ENCODE results near the gene NPLOC4. TPM values are rescaled to one million over a fixed set of nuclear protein-coding genes. Genes with fewer than 3 reads are reported as not detected.

The NPLOC4 gene
- total RNA-seq, 1 experiment from 2014 or later, result 131 TPM

DNA sequence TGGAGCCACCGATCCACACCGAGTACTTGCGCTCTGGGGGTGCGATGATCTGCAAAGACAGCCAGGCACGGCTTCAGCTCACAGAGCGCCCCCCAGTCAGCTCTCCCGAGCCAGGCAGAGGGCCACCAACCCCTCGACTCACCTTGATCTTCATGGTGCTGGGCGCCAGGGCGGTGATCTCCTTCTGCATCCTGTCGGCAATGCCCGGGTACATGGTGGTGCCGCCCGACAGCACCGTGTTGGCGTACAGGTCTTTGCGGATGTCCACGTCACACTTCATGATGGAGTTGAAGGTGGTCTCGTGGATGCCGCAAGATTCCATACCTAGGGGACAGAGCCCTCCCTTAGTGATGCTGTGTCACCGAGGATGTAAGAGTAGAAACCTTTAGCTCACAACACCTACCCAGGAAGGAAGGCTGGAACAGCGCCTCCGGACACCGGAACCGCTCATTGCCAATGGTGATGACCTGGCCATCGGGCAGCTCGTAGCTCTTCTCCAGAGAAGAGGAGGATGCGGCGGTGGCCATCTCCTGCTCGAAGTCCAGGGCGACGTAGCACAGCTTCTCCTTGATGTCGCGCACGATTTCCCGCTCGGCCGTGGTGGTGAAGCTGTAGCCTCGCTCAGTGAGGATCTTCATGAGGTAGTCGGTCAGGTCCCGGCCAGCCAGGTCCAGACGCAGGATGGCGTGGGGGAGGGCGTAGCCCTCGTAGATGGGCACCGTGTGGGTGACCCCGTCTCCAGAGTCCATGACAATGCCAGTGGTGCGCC, 125.9 kb downstream of the NPLOC4 start:
- no peak overlapping the region for H3K27ac ChIP-seq
- H3K36me3 ChIP-seq, result peaks cover 43% of the 10 kb centered on the region
- no peaks in the 10 kb centered on the region for H3K27me3 ChIP-seq
- no peaks in the 10 kb centered on the region for H3K9me3 ChIP-seq (replicated peaks)
- peak in 1 of 2 experiments; percentile 49 for DNase-seq
- peak overlapping the region; percentile 81 for H3K4me3 ChIP-seq
- peaks cover 14% of the 10 kb centered on the region for H3K4me1 ChIP-seq

- Histone ChIP-seq H3K27ac (no peak overlapping the region), H3K9me3 (replicated peaks) (no peaks in the 10 kb centered on the region), H3K4me3 (peak overlapping the region; percentile 81), H3K4me1 (peaks cover 11% of the 10 kb centered on the region), H3K36me3 (peaks cover 43% of the 10 kb centered on the region), H3K27me3 (no peaks in the 10 kb centered on the region)
- DNase-seq, result no peak
These were observed 126.7 kb downstream of the NPLOC4 start for GRCh38 chr17:81509972-81510784.

DNA sequence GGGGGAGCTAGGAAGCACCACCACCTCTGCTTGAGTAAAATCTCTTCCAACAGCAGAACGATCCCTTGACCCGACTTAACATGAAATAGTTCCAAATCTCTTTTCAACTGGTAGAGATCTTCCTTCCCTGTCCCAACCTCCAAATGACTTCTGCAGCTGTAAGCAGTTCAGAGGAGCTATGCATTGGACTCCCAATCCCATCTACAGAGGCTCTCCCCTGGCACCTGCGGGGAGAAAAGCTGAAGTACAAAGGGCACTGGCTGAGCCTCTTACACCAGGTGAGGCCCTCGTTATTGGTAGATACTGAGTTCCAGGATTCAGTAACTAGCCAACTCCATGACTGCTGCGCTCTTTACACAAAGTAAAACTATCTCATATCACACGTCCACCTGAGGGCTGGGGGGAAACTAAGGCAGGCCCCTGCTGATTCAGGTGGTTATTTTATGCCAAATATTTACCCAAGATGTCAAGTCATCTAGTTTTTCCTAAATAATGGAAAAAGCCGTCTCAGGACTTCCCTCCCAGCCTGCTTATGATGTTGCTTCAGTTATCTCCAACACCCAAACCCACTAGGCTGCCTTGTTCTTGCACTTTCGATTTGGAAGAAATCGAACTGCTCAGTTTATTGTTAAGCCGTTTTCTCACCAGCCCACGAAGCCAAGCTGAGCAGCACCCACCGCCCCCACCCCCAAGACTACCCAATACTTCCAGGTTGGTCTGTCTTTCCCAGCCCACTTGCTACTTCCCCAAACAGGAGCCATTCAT, 127.5 kb downstream of the NPLOC4 start:
- Histone ChIP-seq H3K9me3 (replicated peaks) (no peaks in the 10 kb centered on the region), H3K27ac (no peak overlapping the region), H3K27me3 (no peaks in the 10 kb centered on the region), H3K36me3 (peaks cover 43% of the 10 kb centered on the region), H3K4me3 (peak overlapping the region; percentile 81), H3K4me1 (peaks cover 11% of the 10 kb centered on the region)
- no peak for DNase-seq

DNA sequence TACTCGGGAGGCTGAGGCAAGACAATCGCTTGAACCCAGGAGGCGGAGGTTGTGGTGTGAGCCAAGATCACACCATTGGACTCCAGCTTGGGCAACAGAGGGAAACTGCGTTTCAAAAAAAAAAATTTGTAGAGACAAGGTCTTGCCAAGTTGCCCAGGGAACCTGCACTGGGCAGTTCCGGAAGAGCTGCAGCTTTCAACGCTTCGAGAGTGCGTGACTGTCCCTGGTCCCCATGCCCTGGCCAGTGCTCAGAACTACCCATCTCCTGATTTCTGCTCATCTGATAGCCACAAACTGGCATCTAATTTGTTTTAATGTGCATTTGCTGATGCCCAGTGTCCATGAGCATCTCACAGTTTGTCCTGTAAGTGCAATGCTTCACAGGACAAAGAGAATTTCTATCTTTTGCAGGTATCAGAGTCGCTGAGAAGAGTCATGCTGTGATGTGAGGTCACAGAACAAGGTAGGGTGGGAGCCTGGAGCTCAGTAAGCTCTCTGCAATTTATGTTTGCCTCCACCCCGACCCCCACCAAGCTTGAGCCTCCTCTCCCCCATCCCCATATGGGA, 128.2 kb downstream of the NPLOC4 start:
- no peak for DNase-seq
- Histone ChIP-seq H3K27ac (no peak overlapping the region), H3K4me1 (peaks cover 11% of the 10 kb centered on the region), H3K27me3 (no peaks in the 10 kb centered on the region), H3K36me3 (peaks cover 43% of the 10 kb centered on the region), H3K4me3 (no peak overlapping the region), H3K9me3 (replicated peaks) (no peaks in the 10 kb centered on the region)

Other genes with a start within 250 kb of the NPLOC4 start
- gene BAHCC1, start 241.7 kb downstream of the NPLOC4 start, total RNA-seq (2014; rRNA removed; shearing (Covaris generic)), result 17.4 and 20.0 TPM in 2 replicates
- 2,768 and 3,121 TPM in 2 replicates for gene ACTG1, start 124.3 kb downstream of the NPLOC4 start, total RNA-seq (2014; rRNA removed; shearing (Covaris generic))
- gene FSCN2, start 108.7 kb downstream of the NPLOC4 start, total RNA-seq (2014; rRNA removed; shearing (Covaris generic)), result 0.43 and 0.61 TPM in 2 replicates
- gene FAAP100, start 84.8 kb downstream of the NPLOC4 start, total RNA-seq (2014; rRNA removed; shearing (Covaris generic)), result 52.3 and 60.7 TPM in 2 replicates
- gene TSPAN10, start 84 bp upstream of the NPLOC4 start, total RNA-seq (2014; rRNA removed; shearing (Covaris generic)), result 0.25 and 0.49 TPM in 2 replicates
- gene PDE6G, start 19.4 kb upstream of the NPLOC4 start, total RNA-seq (2014; rRNA removed; shearing (Covaris generic)), result 0.13 and 0.34 TPM in 2 replicates
- 26.7 and 28.4 TPM in 2 replicates for gene OXLD1, start 29.5 kb upstream of the NPLOC4 start, total RNA-seq (2014; rRNA removed; shearing (Covaris generic))
- gene CCDC137, start 29.6 kb upstream of the NPLOC4 start, total RNA-seq (2014; rRNA removed; shearing (Covaris generic)), result 50.3 and 52.8 TPM in 2 replicates
- gene ARL16, start 46.7 kb upstream of the NPLOC4 start, total RNA-seq (2014; rRNA removed; shearing (Covaris generic)), result 83.7 and 89.9 TPM in 2 replicates
- 88.6 and 103 TPM in 2 replicates for gene HGS, start 46.9 kb upstream of the NPLOC4 start, total RNA-seq (2014; rRNA removed; shearing (Covaris generic))
- 93.7 and 128 TPM in 2 replicates for gene MRPL12, start 66.3 kb upstream of the NPLOC4 start, total RNA-seq (2014; rRNA removed; shearing (Covaris generic))
- gene SLC25A10, start 75.2 kb upstream of the NPLOC4 start, total RNA-seq (2014; rRNA removed; shearing (Covaris generic)), result 33.2 and 34.8 TPM in 2 replicates
- 0.04 TPM in 1 of 2 replicates, not detected in the other for gene GCGR, start 167.0 kb upstream of the NPLOC4 start, total RNA-seq (2014; rRNA removed; shearing (Covaris generic))
- gene MCRIP1, start 196.2 kb upstream of the NPLOC4 start, total RNA-seq (2014; rRNA removed; shearing (Covaris generic)), result 130 and 146 TPM in 2 replicates
- not detected in 2 replicates for gene PPP1R27, start 197.9 kb upstream of the NPLOC4 start, total RNA-seq (2014; rRNA removed; shearing (Covaris generic))
- 558 and 620 TPM in 2 replicates for gene P4HB, start 223.4 kb upstream of the NPLOC4 start, total RNA-seq (2014; rRNA removed; shearing (Covaris generic))
- 201 and 216 TPM in 2 replicates for gene ARHGDIA, start 234.2 kb upstream of the NPLOC4 start, total RNA-seq (2014; rRNA removed; shearing (Covaris generic))